ENCODE data around the gene DNASE1L3. TPM values are rescaled to one million over a fixed set of nuclear protein-coding genes. Genes with fewer than 3 reads are reported as not detected.

DNASE1L3 gene
- total and polyA plus RNA-seq, 2 of the 13 experiments (the other 11 are each of a cell fraction or from before 2014, with no cell fraction given): 0.86 to 1.7 TPM

GRCh38 chr3:58188921-58189451 is 21.8 kb downstream of the DNASE1L3 start (continued):
- TF ChIP-seq ARID5B (CRISPR knock-in tag; IDR thresholded peaks at IDR 0.05) (peak; percentile 94), ZFP90 (CRISPR knock-in tag; IDR thresholded peaks at IDR 0.05; ENCODE audit: borderline replicate concordance) (no peak), ZNF609 (CRISPR knock-in tag; IDR thresholded peaks at IDR 0.05; ENCODE audit: borderline replicate concordance) (peak; percentile 89), WIZ (CRISPR knock-in tag; IDR thresholded peaks at IDR 0.05) (0 out of 2 replicates have a peak, but pooled peaks have one; percentile 49), ZNF160 (CRISPR knock-in tag; IDR thresholded peaks at IDR 0.05) (0 out of 2 replicates have a peak, but pooled peaks have one; percentile 43), ZNF788 (CRISPR knock-in tag; IDR thresholded peaks at IDR 0.05; ENCODE audit: borderline replicate concordance) (peak; percentile 60; the same call in 1 of the 2 replicates), ZNF580 (CRISPR knock-in tag; IDR thresholded peaks at IDR 0.05; ENCODE audit: borderline replicate concordance, low read depth) (0 out of 2 replicates have a peak, but pooled peaks have one; percentile 22), CCDC6 (CRISPR knock-in tag; IDR thresholded peaks at IDR 0.05) (no peak; the same call in 1 of the 2 replicates), SOX13 (IDR thresholded peaks at IDR 0.05) (0 out of 2 replicates have a peak, but pooled peaks have one; percentile 55), SOX13 (CRISPR knock-in tag; conservative IDR thresholded peaks at IDR 0.05 in 1 of 2, IDR thresholded peaks at IDR 0.05 in 1 of 2) (peak in 1 of 2 experiments; percentile 88; a peak in 2 of 4 replicates), MED8 (CRISPR knock-in tag; IDR thresholded peaks at IDR 0.05; ENCODE audit: insufficient replicate concordance) (peak; percentile 79), ZSCAN25 (CRISPR knock-in tag; IDR thresholded peaks at IDR 0.05) (0 out of 2 replicates have a peak, but pooled peaks have one; percentile 51), ATF2 (CRISPR knock-in tag; IDR thresholded peaks at IDR 0.05) (0 out of 2 replicates have a peak, but pooled peaks have one; percentile 27), TRIM24 (CRISPR knock-in tag; IDR thresholded peaks at IDR 0.05) (no peak), ZNF850 (CRISPR knock-in tag; conservative IDR thresholded peaks at IDR 0.05) (no peak), IRF1 (CRISPR knock-in tag; IDR thresholded peaks at IDR 0.05; ENCODE audit: low read depth) (no peak), ZNF263 (CRISPR knock-in tag; IDR thresholded peaks at IDR 0.05) (peak; percentile 58; the same call in 1 of the 2 replicates)
